Adrenal gland (tissue), 12 donors: ENCODE results near the gene TBCC. TPM values are rescaled to one million over a fixed set of nuclear protein-coding genes. Genes with fewer than 3 reads are reported as not detected.
"Not testable (repeated sequence)": the region's sequence is repeated elsewhere in the genome, so short reads cannot be mapped to it uniquely, and the experiment has no call there.

Source experiments
- DNase-seq, 7 donors: peaks; one replicate each; pipeline ENCODE4 v3.0.0-alpha.2; 2019 to 2020
- H3K27ac ChIP-seq, 5 donors: fragments of 200-600 bp; sonication (generic) in 4 of 5; 1 replicate in 3 of 5; 2 replicates in 2 of 5; pipeline versions ENCODE4 v1.5.1 to v1.8.0; 2016 to 2020; ENCODE audit warnings: mild to moderate bottlenecking in 1 of 5
- H3K27me3 ChIP-seq: fragments of 200-600 bp; 2 replicates; pipeline ENCODE4 v1.8.0; 2021
- H3K36me3 ChIP-seq, 2 donors: fragments of 200-600 bp; replicated peaks in 1 of 2; 1 replicate in 1 of 2; 2 replicates in 1 of 2; pipeline versions ENCODE4 v1.5.1 to v1.8.0; 2018 to 2022
- H3K4me1 ChIP-seq, 2 donors: fragments of 200-600 bp; replicated peaks in 1 of 2; 1 replicate in 1 of 2; 2 replicates in 1 of 2; pipeline versions ENCODE4 v1.5.1 to v1.8.0; 2018 to 2021
- H3K4me3 ChIP-seq, 4 donors: fragments of 200-600 bp; sonication (generic) in 3 of 4; one replicate each; pipeline ENCODE4 v1.5.1; 2016 to 2018
- H3K9me3 ChIP-seq, 3 donors: fragments of 200-600 bp; sonication (generic) in 1 of 3; replicated peaks in 1 of 3; 1 replicate in 2 of 3; 2 replicates in 1 of 3; pipeline versions ENCODE4 v1.5.1 to v1.8.0; 2016 to 2021
- CTCF ChIP-seq, 6 experiments: fragments of 450-650 bp in 4 of 6; fragments of 200-600 bp in 2 of 6; sonication (generic) in 1 of 6; IDR thresholded peaks; 1 replicate in 5 of 6; 2 replicates in 1 of 6; pipeline versions ENCODE4 v1.5.1 to v1.8.0; 2016 to 2021; ENCODE audit warnings: antibody characterized with exemption in 6 of 6, mild to moderate bottlenecking in 2 of 6, moderate library complexity in 1 of 6
- POLR2A ChIP-seq, 2 donors: fragments of 450-650 bp; IDR thresholded peaks; one replicate each; pipeline ENCODE4 v1.6.1; 2017; ENCODE audit warnings: antibody characterized with exemption in 2 of 2, mild to moderate bottlenecking in 2 of 2, moderate library complexity in 1 of 2
- WGBS, 4 donors: extraction: QIAGEN DNeasy Blood & Tissue Kit in 2 of 4; methylation state at CpG; one replicate each; pipeline versions ENCODE4 v1.1.5 to v1.1.7; 2013 to 2017; 5-methylcytosine and 5-hydroxymethylcytosine counted together
- intact Hi-C, 2 donors: fragments of 100-400 bp; cut with DNase I; formaldehyde crosslinking; loops; one replicate each; pipeline versions ENCODE4 v1.14.1 to v1.15.0; 2022 to 2023
- polyA plus RNA-seq, 3 donors: library from polyadenylated mRNA; stranded (reverse); fragments of 200-250 nt in 2 of 3; fragments of 350-450 nt in 1 of 3; fragmentation: Illumina TruSeq in 1 of 3; extraction: RNeasy Lipid Tissue Mini Kit (QIAGEN cat#74804) in 1 of 3; gene quantifications; one replicate each; pipeline ENCODE4 v1.2.3, GENCODE V29; 2013 to 2014
- total RNA-seq, 9 donors: library from RNA; depleted of rRNA in 4 of 9; stranded (reverse); fragments of >200 nt in 4 of 9; fragments of 120-200 nt in 1 of 9; fragmentation: NEBNext Ultra II Directional in 1 of 9; extraction: Animal tissue kit (Norgen Biotek cat#: 25700) in 1 of 9; gene quantifications; one replicate each; pipeline versions ENCODE4 v1.1.0 to v1.2.4, GENCODE V29; 2013 to 2023
- donor health status: healthy with polysubstance abuse.
- donor health status: Bipolar disorder and iron deficiency.
- donor health status: DM: yes; HTN: yes; CAD: no.
- donor health status: DM: no; HTN: no; CAD: no.
- donor health status: DM: no; HTN: no; CAD: no.
- donor health status: DM: yes; HTN: yes; CAD: no.

The TBCC gene
- total and polyA plus RNA-seq, 12 donors = 15.7 to 44.8 (median 30.5) TPM

- H3K4me3 ChIP-seq = peak overlapping the region in 2 of 4 donors; percentile 25 to 44
- intact Hi-C loops = no loop called here
- DNase-seq = peak in 5 of 7 donors; percentile 7 to 65 (median 54)
These were observed 41.5 kb downstream of the TBCC start for GRCh38 chr6:42704251-42704936.

GRCh38 chr6:42702786-42703185 is 43.1 kb downstream of the TBCC start:
- H3K4me1 ChIP-seq, H3K27me3 ChIP-seq, intact Hi-C loops, H3K36me3 ChIP-seq, H3K27ac ChIP-seq, DNase-seq, H3K4me3 ChIP-seq, H3K9me3 ChIP-seq: not testable (repeated sequence)
- 83 to 97% (median 88%) methylated on average over 3 of the region's 3 CpGs for WGBS, 4 donors

More at GRCh38 chr6:42704251-42704936, 41.5 kb downstream of the TBCC start:
- no peaks in the 10 kb centered on the region for H3K9me3 ChIP-seq
- no peak overlapping the region for H3K27ac ChIP-seq
- no peaks in the 10 kb centered on the region for H3K4me1 ChIP-seq
- no peaks in the 10 kb centered on the region for H3K36me3 ChIP-seq
- TF ChIP-seq POLR2A (IDR thresholded peaks at IDR 0.05) (peak in 1 of 2 donors; percentile 23), CTCF (IDR thresholded peaks at IDR 0.05) (no peak)
- WGBS, 4 donors = 32 to 63% (median 54%) methylated on average over 18 to 24 of the region's 24 CpGs
- H3K27me3 ChIP-seq = no peaks in the 10 kb centered on the region

GRCh38 chr6:42702200-42702599 is 43.7 kb downstream of the TBCC start:
- 41 to 89% (median 70%) methylated on average over 2 of the region's 2 CpGs for WGBS, 4 donors
- no peaks in the 10 kb centered on the region for H3K4me1 ChIP-seq
- H3K36me3 ChIP-seq = no peaks in the 10 kb centered on the region
- H3K4me3 ChIP-seq = no peak overlapping the region
- TF ChIP-seq CTCF (IDR thresholded peaks at IDR 0.05) (no peak), POLR2A (IDR thresholded peaks at IDR 0.05) (no peak)
- no peaks in the 10 kb centered on the region for H3K9me3 ChIP-seq
- no peaks in the 10 kb centered on the region for H3K27me3 ChIP-seq
- DNase-seq = no peak
- H3K27ac ChIP-seq = no peak overlapping the region
- intact Hi-C loops = no loop called here

GRCh38 chr6:42698217-42698616 is 47.7 kb downstream of the TBCC start:
- Histone ChIP-seq H3K9me3 (no peaks in the 10 kb centered on the region), H3K4me1 (peaks cover 0 to 2% of the 10 kb centered on the region in 2 donors), H3K4me3 (no peak overlapping the region), H3K27me3 (no peaks in the 10 kb centered on the region), H3K36me3 (peaks cover 0 to 10% of the 10 kb centered on the region in 2 donors), H3K27ac (no peak overlapping the region)
- DNase-seq = peak in 1 of 7 donors; percentile 35
- 83 to 87% (median 86%) methylated on average over 9 to 13 of the region's 13 CpGs for WGBS, 4 donors
- intact Hi-C loops = no loop called here
- no peak for TF ChIP-seq CTCF (IDR thresholded peaks at IDR 0.05)
- no peak for TF ChIP-seq POLR2A (IDR thresholded peaks at IDR 0.05)

- peaks cover 0 to 7% of the 10 kb centered on the region in 2 donors for H3K4me1 ChIP-seq
- 91 to 98% (median 94%) methylated on average over 4 to 5 of the region's 5 CpGs for WGBS, 4 donors
- no peaks in the 10 kb centered on the region for H3K9me3 ChIP-seq
- peaks cover 0 to 19% of the 10 kb centered on the region in 2 donors for H3K36me3 ChIP-seq
- H3K27ac ChIP-seq = no peak overlapping the region
- H3K27me3 ChIP-seq = no peaks in the 10 kb centered on the region
- H3K4me3 ChIP-seq = no peak overlapping the region
- DNase-seq = peak in 1 of 7 donors; percentile 40
- TF ChIP-seq POLR2A (IDR thresholded peaks at IDR 0.05) = no peak
- TF ChIP-seq CTCF (IDR thresholded peaks at IDR 0.05) = no peak
- intact Hi-C loops = no loop called here
These were observed 48.6 kb downstream of the TBCC start for GRCh38 chr6:42697268-42697655.
